Measurements from ENCODE around the gene ATP2C1.

Gene ATP2C1

GRCh38 chr3:130991126-130991525 is 97.2 kb downstream of the ATP2C1 start:
- DNase-seq: no peak

- no peak for DNase-seq
Observed at GRCh38 chr3:130992344-130992743, 98.5 kb downstream of the ATP2C1 start.

GRCh38 chr3:130997289-130997688 is 103.4 kb downstream of the ATP2C1 start:
- DNase-seq: no peak

- DNase-seq: no peak
Observed at GRCh38 chr3:131001071-131001470, 107.2 kb downstream of the ATP2C1 start.

- no peak for DNase-seq
Observed at GRCh38 chr3:131004603-131005002, 110.7 kb downstream of the ATP2C1 start.

GRCh38 chr3:131007256-131007655 is 113.4 kb downstream of the ATP2C1 start:
- no peak for DNase-seq

- DNase-seq: no peak
Observed at GRCh38 chr3:131007782-131008181, 113.9 kb downstream of the ATP2C1 start.

- no peak for DNase-seq
Observed at GRCh38 chr3:131008326-131008725, 114.4 kb downstream of the ATP2C1 start.

GRCh38 chr3:131009698-131010097 is 115.8 kb downstream of the ATP2C1 start:
- no peak for DNase-seq

- no peak for DNase-seq
Observed at GRCh38 chr3:131018970-131019369, 125.1 kb downstream of the ATP2C1 start.

- DNase-seq: no peak
Observed at GRCh38 chr3:131020122-131020693, 126.3 kb downstream of the ATP2C1 start.

- DNase-seq: no peak
Observed at GRCh38 chr3:131025539-131025938, 131.7 kb downstream of the ATP2C1 start.

GRCh38 chr3:131026321-131027151 is 132.7 kb downstream of the ATP2C1 start, which contains the start of the genes ASTE1 and NEK11:
TSS of gene ASTE1 (minus strand) at chr3:131026825. CDS start at chr3:131025306, 1,519 bp downstream.
TSS of gene NEK11 (plus strand) at chr3:131026877. CDS start at chr3:131029709, 2,832 bp downstream.
- DNase-seq: peak; percentile 94

- no peak for DNase-seq
Observed at GRCh38 chr3:131028844-131029243, 135.0 kb downstream of the ATP2C1 start.

GRCh38 chr3:131031660-131032059 is 137.8 kb downstream of the ATP2C1 start:
- DNase-seq: no peak

- DNase-seq: peak; percentile 78
Observed at GRCh38 chr3:131033480-131034080, 139.7 kb downstream of the ATP2C1 start.

GRCh38 chr3:131036200-131036816 is 142.4 kb downstream of the ATP2C1 start:
- no peak for DNase-seq

GRCh38 chr3:131036986-131037385 is 143.1 kb downstream of the ATP2C1 start:
- DNase-seq: no peak

- no peak for DNase-seq
Observed at GRCh38 chr3:131038326-131038725, 144.4 kb downstream of the ATP2C1 start.

GRCh38 chr3:131042271-131042985 is 148.5 kb downstream of the ATP2C1 start:
- peak; percentile 70 for DNase-seq

- DNase-seq: no peak
Observed at GRCh38 chr3:131047582-131047981, 153.7 kb downstream of the ATP2C1 start.

GRCh38 chr3:131048030-131048429 is 154.1 kb downstream of the ATP2C1 start:
- no peak for DNase-seq

- DNase-seq: no peak
Observed at GRCh38 chr3:131050001-131050400, 156.1 kb downstream of the ATP2C1 start.

Measured in CD4-positive, alpha-beta T cell treated with Interleukin-17A for 1 hour (primary cell).